GM12878 (cell line): Measurements from ENCODE around the gene ITPKA. TPM values are rescaled to one million over a fixed set of nuclear protein-coding genes. Genes with fewer than 3 reads are reported as not detected.

Experiments
- ATAC-seq: fragments of 200-7000 bp; cut with Tn5 transposase; 3 replicates; pipeline ENCODE4 v1.9.1; 2020; ENCODE audit warnings: mild to moderate bottlenecking, moderate library complexity
- BruUV-seq: library from RNA; stranded (reverse); fragments of 400-500 nt; replicated peaks from 2 replicates; lab custom pipeline; 2021; lab: Mats Ljungman, UMichigan
- CTCF ChIA-PET: fragments of 300-600 bp; sonication (Branson Sonifier 250); formaldehyde crosslinking; extraction: SDS; loops from one replicate; lab custom pipeline; 2021; ENCODE audit warnings: inconsistent platforms; lab: Yijun Ruan, JAX
- POLR2A ChIA-PET: fragments of 350-600 bp; formaldehyde crosslinking; extraction: SDS; loops from one replicate; lab custom pipeline; 2021; ENCODE audit warnings: inconsistent platforms; lab: Charles Lee
- RAD21 ChIA-PET: fragments of 300-600 bp; sonication (Branson Sonifier 250); formaldehyde crosslinking; loops from one replicate; lab custom pipeline; 2023; ENCODE audit warnings: antibody characterized with exemption; ENCODE audit not compliant: unreplicated experiment; lab: Charles Lee
- SMC1A ChIA-PET: fragments of 300-600 bp; sonication (Branson Sonifier 250); formaldehyde crosslinking; loops from one replicate; lab custom pipeline; 2023; ENCODE audit not compliant: unreplicated experiment, uncharacterized antibody; lab: Charles Lee
- DNase-seq: peaks from one replicate; pipeline ENCODE4 v3.0.0-alpha.2; 2011; ENCODE audit warnings: low read depth, low spot score
- FAIRE-seq: peaks from 3 replicates; lab custom pipeline; 2011; peaks lifted over from hg19 to GRCh38; lab: Jason Lieb, UNC
- H2AFZ ChIP-seq: 2 replicates; pipeline ENCODE4 v1.6.0; 2011; ENCODE audit warnings: low read depth, low read length, control low read depth; ENCODE audit not compliant: control insufficient read depth
- H3K27ac ChIP-seq: 2 replicates; pipeline ENCODE4 v1.5.1; 2011; ENCODE audit warnings: control low read depth; ENCODE audit not compliant: control insufficient read depth, insufficient read depth
- H3K27me3 ChIP-seq, 2 experiments: replicated peaks in 1 of 2; 2 replicates each; pipeline versions ENCODE4 v1.6.0 to v1.6.1; 2011; ENCODE audit warnings: low read length in 1 of 2; ENCODE audit not compliant: control insufficient read depth in 2 of 2, insufficient read depth in 2 of 2
- H3K36me3 ChIP-seq, 2 experiments: 2 replicates each; pipeline ENCODE4 v1.5.1; 2011; ENCODE audit warnings: low read length in 1 of 2; ENCODE audit not compliant: control insufficient read depth in 2 of 2, insufficient read depth in 2 of 2
- H3K4me1 ChIP-seq: 2 replicates; pipeline ENCODE4 v1.6.1; 2011; ENCODE audit warnings: mild to moderate bottlenecking, low read length, moderate library complexity, mixed read lengths; ENCODE audit not compliant: control insufficient read depth, insufficient read depth
- H3K4me2 ChIP-seq: 2 replicates; pipeline ENCODE4 v1.6.0; 2011; ENCODE audit warnings: control low read depth; ENCODE audit not compliant: control insufficient read depth, insufficient read depth
- H3K4me3 ChIP-seq: fragments of 200-600 bp; sonication (generic); 2 replicates; pipeline ENCODE4 v1.5.1; 2016
- H3K79me2 ChIP-seq: 2 replicates; pipeline ENCODE4 v1.6.0; 2011; ENCODE audit warnings: low read length; ENCODE audit not compliant: control insufficient read depth, insufficient read depth
- H3K9ac ChIP-seq: 2 replicates; pipeline ENCODE4 v1.8.0; 2011; ENCODE audit warnings: low read length, control low read depth, mixed read lengths; ENCODE audit not compliant: control insufficient read depth, insufficient read depth
- H3K9me3 ChIP-seq: replicated peaks from 3 replicates; pipeline ENCODE4 v1.5.1; 2011; ENCODE audit warnings: mild to moderate bottlenecking, low read length; ENCODE audit not compliant: control insufficient read depth, insufficient read depth
- H4K20me1 ChIP-seq: 2 replicates; pipeline ENCODE4 v1.6.0; 2011; ENCODE audit not compliant: control insufficient read depth, insufficient read depth
- ASH2L ChIP-seq: fragments of 300-600, 200-600 bp; sonication (generic); IDR thresholded peaks from 2 replicates; pipeline ENCODE4 v1.6.1; 2017; ENCODE audit warnings: low read depth, mild to moderate bottlenecking, borderline replicate concordance
- BMI1 ChIP-seq: fragments of 450-650 bp; IDR thresholded peaks from 2 replicates; pipeline ENCODE4 v1.6.1; 2016; ENCODE audit warnings: mild to moderate bottlenecking, moderate library complexity, borderline replicate concordance
- HSF1 ChIP-seq: fragments of 150-350 bp; IDR thresholded peaks from 2 replicates; pipeline ENCODE4 v1.6.1; 2014; ENCODE audit warnings: mild to moderate bottlenecking, low read depth, low read length
- NFYB ChIP-seq: IDR thresholded peaks from 2 replicates; pipeline ENCODE4 v1.6.1; 2011; ENCODE audit warnings: low read depth, mild to moderate bottlenecking, low read length, improper control_type of control experiment, moderate library complexity; ENCODE audit not compliant: insufficient read depth
- PRDM15 ChIP-seq: fragments of 450-650 bp; formaldehyde crosslinking; IDR thresholded peaks from 2 replicates; pipeline ENCODE4 v1.4.0; 2020; ENCODE audit warnings: mild to moderate bottlenecking, moderate library complexity
- RUNX3 ChIP-seq: IDR thresholded peaks from 2 replicates; pipeline ENCODE4 v1.6.1; 2012; ENCODE audit warnings: low read length, inconsistent platforms
- ZNF207 ChIP-seq: fragments of 450-650 bp; IDR thresholded peaks from 2 replicates; pipeline ENCODE4 v1.6.1; 2014; ENCODE audit warnings: antibody characterized with exemption, mild to moderate bottlenecking, borderline replicate concordance
- WGBS: methylation state at CpG from one replicate; pipeline ENCODE4 v1.1.6; 2016; ENCODE audit warnings: low lambda C conversion rate; ENCODE audit not compliant: insufficient replicate concordance, insufficient coverage; ENCODE audit errors: missing lambda C conversion rate; 5-methylcytosine and 5-hydroxymethylcytosine counted together
- in situ Hi-C: fragments of 300-500 bp; cut with MboI; formaldehyde crosslinking; loops from 9 replicates; pipeline ENCODE4 v1.14.3; 2018; ENCODE audit warnings: mixed read lengths
- intact Hi-C: fragments of 100-400 bp; cut with micrococcal nuclease; formaldehyde crosslinking; loops from one replicate; pipeline ENCODE4 v1.14.2; 2022; ENCODE audit not compliant: unreplicated experiment
- polyA plus RNA-seq, 11 experiments: library from polyadenylated mRNA; depleted of rRNA in 4 of 11; unstranded in 6 of 11; stranded (reverse) in 5 of 11; fragments of >200 nt; fragmentation: Nextera tagmentation in 4 of 11; fragmentation: Illumina TruSeq in 1 of 11; extraction: Ambion mirVana in 4 of 11; extraction: Trizol in 1 of 11; gene quantifications; 1 replicate in 1 of 11; 2 replicates in 10 of 11; pipeline versions ENCODE4 v1.2.1 to v1.2.3, GENCODE V29; 2011 to 2016; ENCODE audit warnings: inconsistent platforms in 2 of 11, missing spikeins in 2 of 11, low read depth in 1 of 11
- total RNA-seq, 4 experiments: library from RNA; depleted of rRNA in 3 of 4; stranded (reverse); fragments of >200 nt in 3 of 4; fragmentation: Illumina TruSeq in 1 of 4; extraction: Trizol in 1 of 4; gene quantifications; 2 replicates each; pipeline versions ENCODE4 v1.2.1 to v1.2.3, GENCODE V29; 2013 to 2021
- TF ChIP-seq, protein P1 (sequence below): IDR thresholded peaks from 2 replicates; pipeline ENCODE4 v1.6.1; 2012; ENCODE audit warnings: low read depth, low read length, improper control_type of control experiment
- TF ChIP-seq, protein P2 (sequence below): IDR thresholded peaks from 2 replicates; pipeline ENCODE4 v1.6.1; 2011; ENCODE audit warnings: low read depth, mild to moderate bottlenecking, low read length, moderate library complexity, borderline replicate concordance; ENCODE audit errors: extremely low read depth

Gene ITPKA
- total and polyA plus RNA-seq, 10 of the 15 experiments (the other 5 are each of a cell fraction or from before 2014, with no cell fraction given) = 0.04 to 1.5 (median 0.49) TPM; not detected in 1

DNA sequence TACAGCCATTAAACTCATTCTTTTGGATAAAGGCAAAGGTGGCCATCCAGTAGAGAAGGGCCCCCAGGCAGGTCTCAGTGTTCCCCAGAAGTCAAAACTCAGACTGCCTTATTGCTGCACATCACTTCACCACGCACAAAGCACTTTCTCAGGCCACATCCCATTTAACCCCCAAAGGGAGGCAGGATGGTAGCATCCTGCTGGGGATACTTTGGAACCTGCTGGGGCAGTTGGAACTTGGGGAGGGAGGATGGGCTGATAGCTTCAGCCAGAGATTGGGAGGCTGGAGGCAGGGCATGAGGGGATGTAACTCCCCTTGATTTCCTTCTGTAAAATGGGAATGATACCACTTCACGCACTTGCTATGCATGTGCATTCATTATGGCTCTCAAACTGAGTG is 5.0 kb downstream of the ITPKA start:
- DNase-seq = no peak
- ChIA-PET POLR2A (no interaction called here), RAD21 (no interaction called here), CTCF (no interaction called here), SMC1A (no interaction called here)
- TF ChIP-seq, protein P1, sequence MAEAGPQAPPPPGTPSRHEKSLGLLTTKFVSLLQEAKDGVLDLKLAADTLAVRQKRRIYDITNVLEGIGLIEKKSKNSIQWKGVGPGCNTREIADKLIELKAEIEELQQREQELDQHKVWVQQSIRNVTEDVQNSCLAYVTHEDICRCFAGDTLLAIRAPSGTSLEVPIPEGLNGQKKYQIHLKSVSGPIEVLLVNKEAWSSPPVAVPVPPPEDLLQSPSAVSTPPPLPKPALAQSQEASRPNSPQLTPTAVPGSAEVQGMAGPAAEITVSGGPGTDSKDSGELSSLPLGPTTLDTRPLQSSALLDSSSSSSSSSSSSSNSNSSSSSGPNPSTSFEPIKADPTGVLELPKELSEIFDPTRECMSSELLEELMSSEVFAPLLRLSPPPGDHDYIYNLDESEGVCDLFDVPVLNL = no peak
- no peak for TF ChIP-seq ASH2L
- no peak for TF ChIP-seq BMI1
- no peak for TF ChIP-seq PRDM15
- no peak for TF ChIP-seq HSF1
- no peak for TF ChIP-seq ZNF207
- TF ChIP-seq, protein P2, sequence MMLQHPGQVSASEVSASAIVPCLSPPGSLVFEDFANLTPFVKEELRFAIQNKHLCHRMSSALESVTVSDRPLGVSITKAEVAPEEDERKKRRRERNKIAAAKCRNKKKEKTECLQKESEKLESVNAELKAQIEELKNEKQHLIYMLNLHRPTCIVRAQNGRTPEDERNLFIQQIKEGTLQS = no peak
- no peak for TF ChIP-seq RUNX3
- TF ChIP-seq NFYB = no peak
- no peak overlapping the region for H3K4me3 ChIP-seq
- H3K9me3 ChIP-seq = no peaks in the 10 kb centered on the region
- whole genome bisulfite sequencing = 73% methylated on average over 2 of the region's 2 CpGs
- no peak overlapping the region for H3K4me2 ChIP-seq
- H2AFZ ChIP-seq = no peak overlapping the region
- H3K27me3 ChIP-seq = peaks cover 20 to 22% of the 10 kb centered on the region in 2 experiments
- H3K36me3 ChIP-seq = no peaks in the 10 kb centered on the region
- no peak for FAIRE-seq
- intact Hi-C loops (no loop called here), in situ Hi-C loops (no loop called here)
- H4K20me1 ChIP-seq = no peaks in the 10 kb centered on the region; the same call in 1 of the 2 replicates
- H3K4me1 ChIP-seq = peaks cover 18% of the 10 kb centered on the region
- no peaks in the 10 kb centered on the region for H3K79me2 ChIP-seq
- no peak for ATAC-seq
- no peak overlapping the region for H3K9ac ChIP-seq
- no TSS peak for BruUV-seq
- no peak overlapping the region for H3K27ac ChIP-seq
